HEK293 (cell line): ENCODE measurements around the gene PEX10.

ENCODE experiments used
- ATF2 ChIP-seq: fragments of 450-650 bp; formaldehyde crosslinking; IDR thresholded peaks from 2 replicates; pipeline ENCODE4 v1.5.1; 2016; ENCODE audit warnings: missing biosample characterization, missing genetic modification characterization, low read depth
- CTCF ChIP-seq: fragments of 450-650 bp; formaldehyde crosslinking; IDR thresholded peaks from 2 replicates; pipeline ENCODE4 v1.5.1; 2016; ENCODE audit warnings: missing biosample characterization, missing genetic modification characterization
- MYNN ChIP-seq: fragments of 450-650 bp; formaldehyde crosslinking; IDR thresholded peaks from 2 replicates; pipeline ENCODE4 v1.5.1; 2016; ENCODE audit warnings: missing biosample characterization, missing genetic modification characterization, borderline replicate concordance
- ZNF391 ChIP-seq: fragments of 450-650 bp; formaldehyde crosslinking; IDR thresholded peaks from 2 replicates; pipeline ENCODE4 v1.5.1; 2016; ENCODE audit warnings: low read depth, missing biosample characterization, missing genetic modification characterization, borderline replicate concordance
- ZNF513 ChIP-seq: fragments of 450-650 bp; IDR thresholded peaks from 2 replicates; pipeline ENCODE4 v1.5.1; 2018; ENCODE audit warnings: missing biosample characterization, missing genetic modification characterization
- ZNF621 ChIP-seq: fragments of 450-650 bp; formaldehyde crosslinking; IDR thresholded peaks from 2 replicates; pipeline ENCODE4 v1.5.1; 2017; ENCODE audit warnings: missing biosample characterization, missing genetic modification characterization
- ZNF639 ChIP-seq: fragments of 450-650 bp; formaldehyde crosslinking; IDR thresholded peaks from 2 replicates; pipeline ENCODE4 v1.5.1; 2016; ENCODE audit warnings: missing biosample characterization, missing genetic modification characterization

- TF ChIP-seq ZNF391 = no peak
- TF ChIP-seq ZNF621 = no peak
- TF ChIP-seq CTCF (tag by site-specific recombination) = no peak
- no peak for TF ChIP-seq ZNF513 (tag by site-specific recombination)
- no peak for TF ChIP-seq ATF2 (tag by site-specific recombination)
- TF ChIP-seq ZNF639 (tag by site-specific recombination) = no peak
- TF ChIP-seq MYNN (tag by site-specific recombination) = no peak
Measured at GRCh38 chr1:2404142-2404889, 8.0 kb downstream of the PEX10 start.
